ENCODE data around the gene GK. TPM values are rescaled to one million over a fixed set of nuclear protein-coding genes. Genes with fewer than 3 reads are reported as not detected.

GK gene
- 10 to 100 TPM; 27.6 to 27.7 TPM for total RNA-seq

- peaks cover 12% of the 10 kb centered on the region for H3K36me3 Mint-ChIP-seq (ENCODE audit: low read depth)
- intact Hi-C loops (cut with micrococcal nuclease), result loop anchor here (10.0 kb wide), 1 partner anchor 79 kb away; the partner anchor contains the start of gene TASL
- CTCF ChIA-PET, result no interaction called here
Observed at GRCh38 chrX:30653415-30654131, at the start of gene GK. Gene GK, plus strand, starts transcription at chrX:30653423. Its CDS starts 115 bp downstream, at chrX:30653538.

GRCh38 chrX:30607155-30607554, 46.1 kb upstream of the GK start:
- ChIA-PET CTCF (no interaction called here), POLR2A (no interaction called here)
- intact Hi-C loops (cut with micrococcal nuclease), result no loop called here
- Mint-ChIP-seq H3K36me3 (ENCODE audit: low read depth) (no peaks in the 10 kb centered on the region), H3K27ac (no peak overlapping the region), H3K27me3 (no peaks in the 10 kb centered on the region), H3K9me3 (no peaks in the 10 kb centered on the region), H3K4me1 (ENCODE audit: low read depth) (no peaks in the 10 kb centered on the region), H3K4me3 (no peak overlapping the region)
- DNase-seq (no peak), ATAC-seq (no peak)
- no peak for TF ChIP-seq CTCF (IDR thresholded peaks at IDR 0.05)

More at GRCh38 chrX:30653415-30654131, at the start of gene GK:
- ATAC-seq (peak; percentile 10), DNase-seq (peak; percentile 28)
- Mint-ChIP-seq H3K4me3 (peak within 1 kb of the TSS; percentile 86), H3K27me3 (no peaks in the 10 kb centered on the region), H3K9me3 (no peaks in the 10 kb centered on the region), H3K4me1 (ENCODE audit: low read depth) (peaks cover 45% of the 10 kb centered on the region), H3K27ac (peak within 1 kb of the TSS; percentile 93)
- POLR2A ChIA-PET, result interaction anchor here (1.2 kb wide), 1 partner anchor 60 kb away, joined by 5 read pairs; no protein-coding TSS in a partner anchor
- TF ChIP-seq CTCF (IDR thresholded peaks at IDR 0.05), result no peak

DNA sequence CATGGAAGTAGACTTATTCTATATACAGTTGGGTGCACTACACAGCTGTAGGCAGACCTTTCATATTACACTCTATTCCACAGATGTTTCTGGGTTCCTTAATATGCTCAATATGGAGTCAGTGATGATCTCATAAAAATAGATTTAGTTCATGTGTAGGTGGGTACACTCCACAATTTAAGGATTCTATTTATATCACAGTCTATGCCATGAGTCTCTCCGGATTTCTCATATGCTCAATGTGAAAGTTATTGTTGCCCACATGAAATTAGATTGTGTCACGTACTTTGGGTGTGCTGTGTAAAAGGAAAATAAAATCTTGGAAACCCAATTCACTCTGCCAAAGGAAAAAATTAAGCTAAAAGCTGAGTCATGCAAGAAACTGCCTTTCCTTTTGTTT, 43.2 kb upstream of the GK start:
- no peaks in the 10 kb centered on the region for H3K36me3 Mint-ChIP-seq (ENCODE audit: low read depth)
- no peak overlapping the region for H3K4me3 Mint-ChIP-seq
- no peak for DNase-seq
- intact Hi-C loops (cut with micrococcal nuclease), result no loop called here
- ATAC-seq, result no peak
- ChIA-PET POLR2A (no interaction called here), CTCF (no interaction called here)
- H3K4me1 Mint-ChIP-seq (ENCODE audit: low read depth), result no peaks in the 10 kb centered on the region
- H3K9me3 Mint-ChIP-seq, result no peaks in the 10 kb centered on the region
- no peak for TF ChIP-seq CTCF (IDR thresholded peaks at IDR 0.05)
- no peak overlapping the region for H3K27ac Mint-ChIP-seq
- H3K27me3 Mint-ChIP-seq, result no peaks in the 10 kb centered on the region

DNA sequence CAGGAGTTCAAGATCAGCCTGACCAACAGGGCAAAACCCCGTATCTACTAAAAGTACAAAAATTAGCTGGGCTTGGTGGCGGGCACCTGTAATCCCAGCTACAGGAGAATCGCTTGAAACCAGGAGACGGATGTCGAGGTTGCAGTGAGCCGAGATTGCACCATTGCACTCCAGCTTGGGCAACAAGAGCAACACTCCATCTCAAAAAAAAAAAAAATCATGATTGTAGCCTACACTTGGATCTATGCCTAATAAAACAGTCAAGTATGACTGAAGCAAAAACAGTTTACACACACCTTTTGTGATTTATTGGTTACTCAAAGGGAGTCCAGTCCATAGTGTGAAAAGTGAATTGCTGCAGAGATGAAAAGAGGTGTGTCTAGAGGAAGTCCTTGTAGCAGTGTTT, 41.0 kb upstream of the GK start:
- H3K27me3 Mint-ChIP-seq, result no peaks in the 10 kb centered on the region
- DNase-seq, result no peak
- TF ChIP-seq CTCF (IDR thresholded peaks at IDR 0.05), result no peak
- H3K36me3 Mint-ChIP-seq (ENCODE audit: low read depth), result no peaks in the 10 kb centered on the region
- ChIA-PET CTCF (no interaction called here), POLR2A (no interaction called here)
- ATAC-seq, result no peak
- no peaks in the 10 kb centered on the region for H3K4me1 Mint-ChIP-seq (ENCODE audit: low read depth)
- no peaks in the 10 kb centered on the region for H3K9me3 Mint-ChIP-seq
- H3K4me3 Mint-ChIP-seq, result no peak overlapping the region
- no peak overlapping the region for H3K27ac Mint-ChIP-seq
- intact Hi-C loops (cut with micrococcal nuclease), result no loop called here

DNA sequence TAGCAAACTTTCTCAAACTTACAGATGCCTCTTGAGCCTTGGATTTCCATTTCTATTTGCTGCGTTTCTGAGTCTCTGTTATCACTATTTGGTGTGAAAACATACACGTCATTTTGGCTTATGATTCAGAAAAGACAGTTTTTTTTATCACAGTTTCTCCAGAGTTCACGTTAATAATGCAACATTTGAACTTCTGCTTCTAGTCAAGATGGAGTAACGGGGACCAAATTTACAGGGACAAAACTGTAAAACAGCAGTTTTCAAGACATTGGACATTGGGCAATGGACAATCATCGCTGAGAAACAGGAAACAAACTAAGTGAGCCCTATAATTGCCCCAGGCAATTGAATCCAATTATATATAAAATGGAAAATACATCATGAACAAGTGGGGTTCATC, 39.5 kb upstream of the GK start:
- DNase-seq (no peak), ATAC-seq (no peak)
- TF ChIP-seq CTCF (IDR thresholded peaks at IDR 0.05), result no peak
- Mint-ChIP-seq H3K9me3 (no peaks in the 10 kb centered on the region), H3K27me3 (no peaks in the 10 kb centered on the region), H3K27ac (no peak overlapping the region), H3K4me3 (no peak overlapping the region), H3K36me3 (ENCODE audit: low read depth) (no peaks in the 10 kb centered on the region), H3K4me1 (ENCODE audit: low read depth) (no peaks in the 10 kb centered on the region)
- ChIA-PET POLR2A (no interaction called here), CTCF (no interaction called here)
- intact Hi-C loops (cut with micrococcal nuclease), result no loop called here
